Neuronal stem cell (in vitro differentiated cells): ENCODE measurements around the gene RAP1A.

ENCODE experiments used
- DNase-seq: peaks from one replicate; pipeline ENCODE4 v3.0.0-alpha.2; 2013; ENCODE audit warnings: low spot score
- H2AFZ ChIP-seq: one replicate; pipeline ENCODE4 v1.6.1; 2013; ENCODE audit warnings: mild to moderate bottlenecking, low read length, inconsistent platforms
- H2AK5ac ChIP-seq: 2 replicates; pipeline ENCODE4 v1.6.1; 2013; ENCODE audit warnings: low read depth, mild to moderate bottlenecking, inconsistent platforms, low read length, moderate library complexity, mixed read lengths
- H2BK120ac ChIP-seq: 2 replicates; pipeline ENCODE4 v1.6.1; 2013; ENCODE audit warnings: low read depth, mild to moderate bottlenecking, inconsistent platforms, low read length, moderate library complexity, mixed read lengths
- H2BK12ac ChIP-seq: one replicate; pipeline ENCODE4 v1.6.1; 2013; ENCODE audit warnings: low read length, inconsistent platforms
- H2BK15ac ChIP-seq: 2 replicates; pipeline ENCODE4 v1.6.1; 2013; ENCODE audit warnings: mild to moderate bottlenecking, low read length, inconsistent platforms, mixed read lengths
- H2BK5ac ChIP-seq: one replicate; pipeline ENCODE4 v1.6.1; 2013; ENCODE audit warnings: inconsistent platforms, mild to moderate bottlenecking, low read length, moderate library complexity
- H3K14ac ChIP-seq: one replicate; pipeline ENCODE4 v1.6.1; 2013; ENCODE audit warnings: low read length, inconsistent platforms
- H3K18ac ChIP-seq: 2 replicates; pipeline ENCODE4 v1.6.1; 2013; ENCODE audit warnings: low read length, inconsistent platforms
- H3K23ac ChIP-seq: 2 replicates; pipeline ENCODE4 v1.6.1; 2013; ENCODE audit warnings: low read depth, mild to moderate bottlenecking, mixed read lengths, low read length, inconsistent platforms; ENCODE audit not compliant: poor library complexity
- H3K27ac ChIP-seq: replicated peaks from 3 replicates; pipeline ENCODE4 v1.5.1; 2013; ENCODE audit warnings: low read length, inconsistent platforms
- H3K27me3 ChIP-seq, 3 experiments: 2 replicates each; pipeline ENCODE4 v1.6.1; 2013; ENCODE audit warnings: low read length in 3 of 3, mild to moderate bottlenecking in 2 of 3, inconsistent platforms in 1 of 3, low read depth in 1 of 3, mixed read lengths in 1 of 3, moderate library complexity in 1 of 3; ENCODE audit not compliant: control insufficient read depth in 3 of 3, insufficient read depth in 3 of 3
- H3K36me3 ChIP-seq, 2 donors: replicated peaks in 1 of 2; 2 replicates each; pipeline ENCODE4 v1.6.1; 2013; ENCODE audit warnings: low read length in 2 of 2; ENCODE audit not compliant: control insufficient read depth in 2 of 2, insufficient read depth in 2 of 2
- H3K4ac ChIP-seq: 2 replicates; pipeline ENCODE4 v1.6.1; 2013; ENCODE audit warnings: inconsistent platforms, mild to moderate bottlenecking, low read length, moderate library complexity
- H3K4me1 ChIP-seq, 2 donors: 1 replicate in 1 of 2; 2 replicates in 1 of 2; pipeline ENCODE4 v1.6.1; 2013; ENCODE audit warnings: low read length in 2 of 2, low read depth in 1 of 2; ENCODE audit not compliant: control insufficient read depth in 2 of 2, insufficient read depth in 1 of 2
- H3K4me2 ChIP-seq: one replicate; pipeline ENCODE4 v1.6.1; 2013; ENCODE audit warnings: mild to moderate bottlenecking, low read length, inconsistent platforms; ENCODE audit not compliant: insufficient read depth, poor library complexity, severe bottlenecking
- H3K4me3 ChIP-seq, 2 donors: 2 replicates each; pipeline ENCODE4 v1.5.1; 2013; ENCODE audit warnings: low read length in 2 of 2, mild to moderate bottlenecking in 2 of 2, inconsistent platforms in 1 of 2, moderate library complexity in 1 of 2
- H3K79me1 ChIP-seq: one replicate; pipeline ENCODE4 v1.6.1; 2013; ENCODE audit warnings: low read depth, mild to moderate bottlenecking, inconsistent platforms, low read length, moderate library complexity
- H3K9ac ChIP-seq: one replicate; pipeline ENCODE4 v1.6.1; 2013; ENCODE audit warnings: mild to moderate bottlenecking, low read depth, low read length, inconsistent platforms; ENCODE audit not compliant: poor library complexity
- H3K9me3 ChIP-seq, 2 donors: replicated peaks in 1 of 2; 2 replicates each; pipeline versions ENCODE3 to v1.6.1; 2013; ENCODE audit warnings: low read length in 2 of 2, mild to moderate bottlenecking in 2 of 2, inconsistent platforms in 1 of 2, low read depth in 1 of 2, mixed read lengths in 1 of 2, moderate library complexity in 1 of 2; ENCODE audit not compliant: control insufficient read depth in 2 of 2, insufficient read depth in 1 of 2
- H4K8ac ChIP-seq: one replicate; pipeline ENCODE4 v1.6.1; 2013; ENCODE audit warnings: low read depth, mild to moderate bottlenecking, inconsistent platforms, low read length, moderate library complexity
- H4K91ac ChIP-seq: one replicate; pipeline ENCODE4 v1.6.1; 2013; ENCODE audit warnings: low read length, low read depth, mild to moderate bottlenecking, inconsistent platforms; ENCODE audit not compliant: poor library complexity
- WGBS, 2 donors: extraction: QIAGEN DNeasy Blood & Tissue Kit; methylation state at CpG; one replicate each; pipeline ENCODE4 v1.1.7; 2013; ENCODE audit warnings: missing lambda C conversion rate in 2 of 2, mixed read lengths in 1 of 2; ENCODE audit not compliant: insufficient read length in 2 of 2, insufficient replicate concordance in 1 of 2; ENCODE audit errors: extremely low coverage in 2 of 2; 5-methylcytosine and 5-hydroxymethylcytosine counted together

Gene RAP1A

GRCh38 chr1:111653709-111654108, 34.1 kb downstream of the RAP1A start:
- no peak overlapping the region for H3K4me3 ChIP-seq
- H4K8ac ChIP-seq: no peak overlapping the region
- no CpG with 5 or more reads among the region's 1 CpG for WGBS, 2 donors
- H2BK5ac ChIP-seq: no peak overlapping the region
- no peak for DNase-seq
- no peak overlapping the region for H3K4me2 ChIP-seq
- no peaks in the 10 kb centered on the region for H3K4me1 ChIP-seq
- no peak overlapping the region for H3K18ac ChIP-seq
- peaks cover 0 to 3% of the 10 kb centered on the region in 2 donors for H3K9me3 ChIP-seq
- no peak overlapping the region for H4K91ac ChIP-seq
- no peak overlapping the region for H3K27ac ChIP-seq
- H2AFZ ChIP-seq: no peak overlapping the region
- H2BK15ac ChIP-seq: no peak overlapping the region
- no peak overlapping the region for H2AK5ac ChIP-seq
- no peak overlapping the region for H2BK120ac ChIP-seq
- H3K23ac ChIP-seq: no peak overlapping the region
- no peak overlapping the region for H3K9ac ChIP-seq
- no peak overlapping the region for H3K14ac ChIP-seq
- no peaks in the 10 kb centered on the region for H3K27me3 ChIP-seq
- no peak overlapping the region for H2BK12ac ChIP-seq
- H3K36me3 ChIP-seq: no peaks in the 10 kb centered on the region
- peaks cover 2% of the 10 kb centered on the region for H3K79me1 ChIP-seq
- no peak overlapping the region for H3K4ac ChIP-seq

GRCh38 chr1:111654839-111655238, 35.2 kb downstream of the RAP1A start:
- no peak overlapping the region for H3K27ac ChIP-seq
- no peak overlapping the region for H2BK12ac ChIP-seq
- H3K14ac ChIP-seq: no peak overlapping the region
- H3K79me1 ChIP-seq: peaks cover 2% of the 10 kb centered on the region
- H2BK5ac ChIP-seq: no peak overlapping the region
- peaks cover 0 to 3% of the 10 kb centered on the region in 2 donors for H3K9me3 ChIP-seq
- no peak overlapping the region for H3K4me3 ChIP-seq
- no peak overlapping the region for H4K8ac ChIP-seq
- WGBS, 2 donors: no CpG with 5 or more reads among the region's 4 CpGs
- no peak overlapping the region for H3K4me2 ChIP-seq
- no peak for DNase-seq
- H2AFZ ChIP-seq: no peak overlapping the region
- no peak overlapping the region for H2BK15ac ChIP-seq
- H3K27me3 ChIP-seq: no peaks in the 10 kb centered on the region
- H2AK5ac ChIP-seq: no peak overlapping the region
- H4K91ac ChIP-seq: no peak overlapping the region
- H3K18ac ChIP-seq: no peak overlapping the region
- no peaks in the 10 kb centered on the region for H3K4me1 ChIP-seq
- H3K4ac ChIP-seq: no peak overlapping the region
- no peak overlapping the region for H3K23ac ChIP-seq
- H2BK120ac ChIP-seq: no peak overlapping the region
- H3K9ac ChIP-seq: no peak overlapping the region
- no peaks in the 10 kb centered on the region for H3K36me3 ChIP-seq

- no peaks in the 10 kb centered on the region for H3K4me1 ChIP-seq
- peak; percentile 1 for DNase-seq
Observed at GRCh38 chr1:111656086-111657017, 36.8 kb downstream of the RAP1A start.

GRCh38 chr1:111658622-111659021, 39.0 kb downstream of the RAP1A start:
- Histone ChIP-seq H3K36me3 (no peaks in the 10 kb centered on the region), H2AFZ (no peak overlapping the region), H3K18ac (no peak overlapping the region), H2AK5ac (no peak overlapping the region), H4K8ac (no peak overlapping the region), H2BK120ac (no peak overlapping the region), H3K9ac (no peak overlapping the region), H3K27me3 (no peaks in the 10 kb centered on the region), H3K4ac (no peak overlapping the region), H2BK12ac (no peak overlapping the region), H3K9me3 (no peaks in the 10 kb centered on the region), H2BK5ac (no peak overlapping the region), H3K4me1 (no peaks in the 10 kb centered on the region), H3K14ac (no peak overlapping the region), H2BK15ac (no peak overlapping the region), H3K23ac (no peak overlapping the region), H4K91ac (no peak overlapping the region), H3K79me1 (no peaks in the 10 kb centered on the region), H3K4me3 (no peak overlapping the region), H3K4me2 (no peak overlapping the region), H3K27ac (no peak overlapping the region)
- no peak for DNase-seq
- no CpG with 5 or more reads among the region's 5 CpGs for WGBS, 2 donors

More at GRCh38 chr1:111656086-111657017, 36.8 kb downstream of the RAP1A start:
- Histone ChIP-seq H3K79me1 (peaks cover 2% of the 10 kb centered on the region), H3K4me3 (no peak overlapping the region), H3K27me3 (no peaks in the 10 kb centered on the region), H3K9me3 (no peaks in the 10 kb centered on the region), H3K18ac (no peak overlapping the region), H2BK15ac (no peak overlapping the region), H2AK5ac (no peak overlapping the region), H3K27ac (no peak overlapping the region), H3K4ac (no peak overlapping the region), H2BK5ac (no peak overlapping the region), H2AFZ (no peak overlapping the region), H2BK12ac (no peak overlapping the region), H3K14ac (no peak overlapping the region), H3K36me3 (no peaks in the 10 kb centered on the region), H4K8ac (no peak overlapping the region), H3K23ac (no peak overlapping the region), H4K91ac (no peak overlapping the region), H2BK120ac (no peak overlapping the region), H3K9ac (no peak overlapping the region), H3K4me2 (no peak overlapping the region)
- WGBS, 2 donors: 100% methylated on average over 1 of the region's 5 CpGs; no CpG with 5 or more reads in 1 of the 2 donors
